A673 (cell line): ENCODE data around the gene CDH23. TPM values are rescaled to one million over a fixed set of nuclear protein-coding genes. Genes with fewer than 3 reads are reported as not detected.

Experiments
- BruUV-seq: library from RNA; stranded (reverse); fragments of 400-500 nt; replicated peaks from 2 replicates; lab custom pipeline; 2021; lab: Mats Ljungman, UMichigan
- CTCF ChIA-PET: fragments of 300-600 bp; sonication (Branson Sonifier 250); formaldehyde crosslinking; loops from one replicate; lab custom pipeline; 2022; ENCODE audit warnings: antibody characterized with exemption; lab: Charles Lee
- POLR2A ChIA-PET: fragments of 300-600 bp; sonication (Branson Sonifier 250); formaldehyde crosslinking; loops from one replicate; lab custom pipeline; 2022; ENCODE audit warnings: antibody characterized with exemption; ENCODE audit not compliant: low non-redundant PET; lab: Charles Lee
- DNase-seq: peaks from one replicate; pipeline ENCODE4 v3.0.0-alpha.2; 2015; ENCODE audit warnings: low spot score
- H3K27ac ChIP-seq: fragments of 200-600 bp; sonication (generic); 2 replicates; pipeline ENCODE4 v1.5.1; 2016; ENCODE audit warnings: mixed run types, low read depth, mild to moderate bottlenecking, mixed read lengths, antibody characterized with exemption, low read length; ENCODE audit not compliant: poor library complexity, severe bottlenecking
- H3K27me3 ChIP-seq: fragments of 200-600 bp; sonication (generic); replicated peaks from 2 replicates; pipeline ENCODE4 v1.6.1; 2017; ENCODE audit warnings: mixed run types, low read depth, mild to moderate bottlenecking, mixed read lengths, antibody characterized with exemption, low read length; ENCODE audit not compliant: insufficient read depth, poor library complexity
- H3K36me3 ChIP-seq: fragments of 200-600 bp; sonication (generic); 2 replicates; pipeline ENCODE4 v1.6.1; 2016; ENCODE audit warnings: mixed run types, mild to moderate bottlenecking, mixed read lengths, antibody characterized with exemption, low read length; ENCODE audit not compliant: insufficient read depth, poor library complexity, severe bottlenecking
- H3K4me1 ChIP-seq: fragments of 200-600 bp; sonication (generic); 2 replicates; pipeline ENCODE4 v1.6.1; 2017; ENCODE audit warnings: mixed run types, mild to moderate bottlenecking, mixed read lengths, antibody characterized with exemption, low read length; ENCODE audit not compliant: insufficient read depth, poor library complexity, severe bottlenecking
- H3K4me3 ChIP-seq: fragments of 200-600 bp; sonication (generic); 2 replicates; pipeline ENCODE4 v1.5.1; 2016; ENCODE audit warnings: low read depth, mixed run types, mild to moderate bottlenecking, mixed read lengths, low read length; ENCODE audit not compliant: poor library complexity, severe bottlenecking
- H3K9me3 ChIP-seq: fragments of 200-600 bp; sonication (generic); 2 replicates; pipeline ENCODE4 v1.6.1; 2016; ENCODE audit warnings: mixed run types, low read depth, mild to moderate bottlenecking, mixed read lengths, antibody characterized with exemption, low read length; ENCODE audit not compliant: poor library complexity, severe bottlenecking
- EZH2 ChIP-seq: fragments of 200-600 bp; sonication (generic); IDR thresholded peaks from 2 replicates; pipeline ENCODE4 v1.6.1; 2017; ENCODE audit warnings: borderline replicate concordance, low read depth, mild to moderate bottlenecking, mixed read lengths, antibody characterized with exemption, low read length; ENCODE audit not compliant: poor library complexity, severe bottlenecking
- intact Hi-C: fragments of 100-400 bp; cut with micrococcal nuclease; formaldehyde crosslinking; loops from one replicate; pipeline ENCODE4 v1.10.0; 2022; ENCODE audit not compliant: unreplicated experiment
- total RNA-seq: library from RNA; stranded (reverse); gene quantifications from 2 replicates; pipeline ENCODE4 v1.2.3, GENCODE V29; 2021
- TF ChIP-seq, protein P1 (sequence below): fragments of 300-800, 200-600 bp; sonication (generic); conservative IDR thresholded peaks from 2 replicates; pipeline ENCODE4 v1.5.1; 2017; ENCODE audit warnings: low read depth, mild to moderate bottlenecking, antibody characterized with exemption, low read length, moderate library complexity, mixed read lengths

CDH23 gene
- total RNA-seq, 1 experiment from 2014 or later = 49.7 TPM

DNA sequence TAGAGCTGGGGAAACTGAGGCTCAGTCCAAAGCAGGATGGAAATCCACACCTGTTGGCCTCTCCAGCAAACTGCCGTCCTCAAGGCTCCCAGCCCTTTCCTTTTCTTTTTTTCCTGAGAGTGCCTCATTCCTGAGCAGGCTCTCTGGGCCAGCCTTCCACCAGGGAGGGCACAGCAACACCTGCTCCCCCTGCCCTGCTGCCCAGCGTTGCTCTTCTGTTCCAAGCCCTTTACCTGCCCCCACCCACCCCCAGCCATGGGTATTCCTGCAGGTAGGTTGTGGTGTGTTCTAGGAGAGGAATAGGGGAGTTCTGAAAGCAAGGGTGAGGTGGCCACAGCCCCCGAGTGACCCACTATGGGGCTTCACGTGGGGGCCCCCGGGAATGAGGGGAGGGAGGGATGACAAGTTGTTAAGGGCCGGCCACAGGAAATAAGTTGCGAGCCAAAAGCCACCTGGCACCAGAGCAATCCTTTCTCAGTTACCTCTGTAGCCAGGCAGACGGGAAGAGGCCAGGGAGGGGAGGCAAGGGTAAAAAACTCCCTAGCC lies 357.3 kb downstream of the CDH23 start:
- Histone ChIP-seq H3K4me1 (no peaks in the 10 kb centered on the region), H3K36me3 (no peaks in the 10 kb centered on the region), H3K27me3 (no peaks in the 10 kb centered on the region), H3K27ac (no peak overlapping the region), H3K4me3 (no peak overlapping the region), H3K9me3 (no peaks in the 10 kb centered on the region)
- POLR2A ChIA-PET = no interaction called here
- intact Hi-C loops = no loop called here
- BruUV-seq = no TSS peak
- CTCF ChIA-PET = no interaction called here
- DNase-seq = no peak
- TF ChIP-seq, protein P1, sequence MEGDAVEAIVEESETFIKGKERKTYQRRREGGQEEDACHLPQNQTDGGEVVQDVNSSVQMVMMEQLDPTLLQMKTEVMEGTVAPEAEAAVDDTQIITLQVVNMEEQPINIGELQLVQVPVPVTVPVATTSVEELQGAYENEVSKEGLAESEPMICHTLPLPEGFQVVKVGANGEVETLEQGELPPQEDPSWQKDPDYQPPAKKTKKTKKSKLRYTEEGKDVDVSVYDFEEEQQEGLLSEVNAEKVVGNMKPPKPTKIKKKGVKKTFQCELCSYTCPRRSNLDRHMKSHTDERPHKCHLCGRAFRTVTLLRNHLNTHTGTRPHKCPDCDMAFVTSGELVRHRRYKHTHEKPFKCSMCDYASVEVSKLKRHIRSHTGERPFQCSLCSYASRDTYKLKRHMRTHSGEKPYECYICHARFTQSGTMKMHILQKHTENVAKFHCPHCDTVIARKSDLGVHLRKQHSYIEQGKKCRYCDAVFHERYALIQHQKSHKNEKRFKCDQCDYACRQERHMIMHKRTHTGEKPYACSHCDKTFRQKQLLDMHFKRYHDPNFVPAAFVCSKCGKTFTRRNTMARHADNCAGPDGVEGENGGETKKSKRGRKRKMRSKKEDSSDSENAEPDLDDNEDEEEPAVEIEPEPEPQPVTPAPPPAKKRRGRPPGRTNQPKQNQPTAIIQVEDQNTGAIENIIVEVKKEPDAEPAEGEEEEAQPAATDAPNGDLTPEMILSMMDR = no peak
- TF ChIP-seq EZH2 = no peak

GRCh38 chr10:71754562-71754961 lies 357.8 kb downstream of the CDH23 start:
- no TSS peak for BruUV-seq
- ChIA-PET POLR2A (no interaction called here), CTCF (no interaction called here)
- Histone ChIP-seq H3K27ac (no peak overlapping the region), H3K27me3 (no peaks in the 10 kb centered on the region), H3K9me3 (no peaks in the 10 kb centered on the region), H3K4me1 (no peaks in the 10 kb centered on the region), H3K4me3 (no peak overlapping the region), H3K36me3 (no peaks in the 10 kb centered on the region)
- intact Hi-C loops = no loop called here
- no peak for DNase-seq
- TF ChIP-seq, protein P1 = no peak
- no peak for TF ChIP-seq EZH2

DNA sequence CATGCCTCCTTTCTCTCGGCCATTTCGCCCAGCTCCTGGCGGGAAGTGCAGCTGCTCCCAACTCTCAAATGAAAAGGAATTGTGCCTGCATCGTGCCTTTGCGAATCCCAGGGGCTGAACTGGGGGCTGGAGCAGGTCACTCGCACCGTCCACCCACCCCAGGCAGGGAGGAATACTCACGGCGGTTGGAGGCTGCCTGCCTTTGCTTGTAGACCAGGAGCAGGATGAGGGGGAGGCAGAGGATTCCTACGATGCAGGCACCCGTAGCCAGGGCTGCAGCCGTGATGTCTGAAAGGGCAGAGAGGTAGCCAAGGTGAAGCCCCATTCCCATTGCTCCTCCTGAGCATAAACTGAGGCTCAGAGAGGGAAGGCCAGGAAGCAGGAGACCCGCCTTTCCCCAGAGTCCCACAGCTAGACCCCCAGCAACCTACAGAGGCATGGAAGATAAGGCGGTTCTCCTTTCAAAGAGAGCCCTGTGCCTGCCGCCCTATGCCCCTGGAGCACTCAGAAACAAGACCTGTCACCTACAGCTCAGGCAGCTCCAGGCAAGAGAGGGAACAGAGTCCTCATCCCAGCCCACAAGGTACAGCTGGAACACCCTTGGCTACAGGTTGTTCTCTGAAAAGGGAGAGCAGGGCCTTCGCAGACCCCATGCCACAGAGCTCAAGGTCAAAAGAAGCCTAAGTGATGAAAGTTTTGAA lies 358.6 kb downstream of the CDH23 start:
- H3K27ac ChIP-seq = no peak overlapping the region
- CTCF ChIA-PET = no interaction called here

More for the DNA sequence above, 358.6 kb downstream of the CDH23 start:
- intact Hi-C loops = no loop called here
- H3K27me3 ChIP-seq = no peaks in the 10 kb centered on the region
- no peak for DNase-seq
- no TSS peak for BruUV-seq
- no peaks in the 10 kb centered on the region for H3K36me3 ChIP-seq
- no peaks in the 10 kb centered on the region for H3K4me1 ChIP-seq
- POLR2A ChIA-PET = no interaction called here
- H3K9me3 ChIP-seq = no peaks in the 10 kb centered on the region
- TF ChIP-seq EZH2 = no peak
- TF ChIP-seq, protein P1 = no peak
- H3K4me3 ChIP-seq = no peak overlapping the region
